IMR-90 (cell line): ENCODE results near the gene VEPH1. TPM values are rescaled to one million over a fixed set of nuclear protein-coding genes. Genes with fewer than 3 reads are reported as not detected.

Experiments
- ATAC-seq: fragments of 200-7000 bp; cut with Tn5 transposase; 2 replicates; pipeline ENCODE4 v1.9.1; 2020; ENCODE audit warnings: low read depth, mild to moderate bottlenecking, moderate library complexity
- BruUV-seq: library from RNA; stranded (reverse); fragments of 400-500 nt; replicated peaks from 2 replicates; lab custom pipeline; 2021; lab: Mats Ljungman, UMichigan
- CTCF ChIA-PET: fragments of 300-600 bp; formaldehyde crosslinking; extraction: SDS; loops from one replicate; lab custom pipeline; 2021; ENCODE audit warnings: antibody characterized with exemption; lab: Yijun Ruan, JAX
- POLR2A ChIA-PET: fragments of 300-600 bp; sonication (Branson Sonifier 250); formaldehyde crosslinking; loops from one replicate; lab custom pipeline; 2022; ENCODE audit warnings: antibody characterized with exemption; ENCODE audit not compliant: unreplicated experiment; lab: Charles Lee
- DNase-seq: peaks from one replicate; pipeline ENCODE4 v3.0.0; 2013
- H2AFZ ChIP-seq: replicated peaks from 2 replicates; pipeline ENCODE3; 2013; ENCODE audit warnings: low read length, mild to moderate bottlenecking; ENCODE audit not compliant: poor library complexity
- H2AK5ac ChIP-seq: 2 replicates; pipeline ENCODE4 v1.6.1; 2013; ENCODE audit warnings: low read depth, low read length, inconsistent platforms
- H2AK9ac ChIP-seq: replicated peaks from 2 replicates; pipeline ENCODE3; 2013; ENCODE audit warnings: mild to moderate bottlenecking, low read depth, low read length, moderate library complexity; ENCODE audit not compliant: poor library complexity
- H2BK120ac ChIP-seq: 2 replicates; pipeline ENCODE4 v1.6.1; 2013; ENCODE audit warnings: low read depth, low read length, inconsistent platforms
- H2BK15ac ChIP-seq: 3 replicates; pipeline ENCODE4 v1.6.1; 2013; ENCODE audit warnings: low read depth, low read length, inconsistent platforms
- H2BK20ac ChIP-seq: 2 replicates; pipeline ENCODE4 v1.6.1; 2013; ENCODE audit warnings: low read depth, mild to moderate bottlenecking, inconsistent platforms, low read length, moderate library complexity
- H2BK5ac ChIP-seq: 2 replicates; pipeline ENCODE4 v1.6.1; 2013; ENCODE audit warnings: mild to moderate bottlenecking, low read depth, low read length, inconsistent platforms; ENCODE audit not compliant: poor library complexity, severe bottlenecking
- H3K14ac ChIP-seq: replicated peaks from 2 replicates; pipeline ENCODE4 v1.6.1; 2013; ENCODE audit warnings: low read depth, low read length, inconsistent platforms
- H3K18ac ChIP-seq: 2 replicates; pipeline ENCODE4 v1.6.1; 2013; ENCODE audit warnings: low read depth, low read length, control low read depth
- H3K23ac ChIP-seq: 2 replicates; pipeline ENCODE4 v1.6.1; 2013; ENCODE audit warnings: low read depth, low read length, inconsistent platforms
- H3K27ac ChIP-seq: 2 replicates; pipeline ENCODE4 v1.5.1; 2013; ENCODE audit warnings: mild to moderate bottlenecking, control low read depth, low read length; ENCODE audit not compliant: insufficient read depth
- H3K27me3 ChIP-seq: 2 replicates; pipeline ENCODE4 v1.6.1; 2013; ENCODE audit warnings: low read length; ENCODE audit not compliant: control insufficient read depth, insufficient read depth
- H3K36me3 ChIP-seq: 2 replicates; pipeline ENCODE4 v1.6.1; 2013; ENCODE audit warnings: low read length, mixed read lengths; ENCODE audit not compliant: control insufficient read depth, insufficient read depth
- H3K4ac ChIP-seq: 2 replicates; pipeline ENCODE4 v1.6.1; 2013; ENCODE audit warnings: low read depth, low read length, inconsistent platforms
- H3K4me1 ChIP-seq: 2 replicates; pipeline ENCODE4 v1.6.1; 2013; ENCODE audit warnings: low read length, mixed read lengths; ENCODE audit not compliant: control insufficient read depth, insufficient read depth
- H3K4me2 ChIP-seq: 2 replicates; pipeline ENCODE4 v1.6.1; 2013; ENCODE audit warnings: low read depth, mild to moderate bottlenecking, control low read depth, low read length, moderate library complexity
- H3K4me3 ChIP-seq: 2 replicates; pipeline ENCODE4 v1.5.1; 2013; ENCODE audit warnings: low read depth, mild to moderate bottlenecking, control low read depth, low read length, moderate library complexity; ENCODE audit not compliant: insufficient read depth
- H3K56ac ChIP-seq: 2 replicates; pipeline ENCODE4 v1.6.1; 2013; ENCODE audit warnings: low read length, inconsistent platforms; ENCODE audit not compliant: insufficient read depth; ENCODE audit errors: extremely low read depth
- H3K79me1 ChIP-seq, 2 experiments: 2 replicates each; pipeline ENCODE4 v1.6.1; 2013; ENCODE audit warnings: low read length in 2 of 2, inconsistent platforms in 1 of 2, low read depth in 1 of 2
- H3K9ac ChIP-seq: 2 replicates; pipeline ENCODE4 v1.6.1; 2013; ENCODE audit warnings: low read depth, low read length, control low read depth
- H3K9me1 ChIP-seq: 2 replicates; pipeline ENCODE4 v1.6.1; 2013; ENCODE audit warnings: low read length, inconsistent platforms; ENCODE audit not compliant: insufficient read depth
- H3K9me3 ChIP-seq: 2 replicates; pipeline ENCODE4 v1.6.1; 2013; ENCODE audit warnings: low read length; ENCODE audit not compliant: control insufficient read depth, insufficient read depth
- H4K20me1 ChIP-seq: 2 replicates; pipeline ENCODE4 v1.6.1; 2013; ENCODE audit warnings: low read length, inconsistent platforms; ENCODE audit not compliant: insufficient read depth
- H4K5ac ChIP-seq: 2 replicates; pipeline ENCODE4 v1.6.1; 2013; ENCODE audit warnings: mild to moderate bottlenecking, low read depth, low read length, control low read depth
- H4K8ac ChIP-seq, 2 experiments: 2 replicates each; pipeline ENCODE4 v1.6.1; 2013; ENCODE audit warnings: low read depth in 2 of 2, low read length in 2 of 2, control low read depth in 1 of 2, inconsistent platforms in 1 of 2
- H4K91ac ChIP-seq: 2 replicates; pipeline ENCODE4 v1.6.1; 2013; ENCODE audit warnings: low read depth, low read length, inconsistent platforms; ENCODE audit not compliant: insufficient read depth
- BHLHE40 ChIP-seq: fragments of 150-350 bp; IDR thresholded peaks from 2 replicates; pipeline ENCODE4 v1.6.1; 2016; ENCODE audit warnings: mild to moderate bottlenecking, low read depth, low read length
- CEBPB ChIP-seq: IDR thresholded peaks from 2 replicates; pipeline ENCODE4 v1.6.1; 2012; ENCODE audit warnings: low read depth, low read length, improper control_type of control experiment
- CHD1 ChIP-seq: IDR thresholded peaks from 2 replicates; pipeline ENCODE4 v1.6.1; 2012; ENCODE audit warnings: low read depth, low read length, improper control_type of control experiment
- CTCF ChIP-seq: conservative IDR thresholded peaks from 2 replicates; pipeline ENCODE4 v1.5.1; 2012; ENCODE audit warnings: mild to moderate bottlenecking, low read depth, low read length, improper control_type of control experiment
- ELK1 ChIP-seq: fragments of 150-350 bp; IDR thresholded peaks from 2 replicates; pipeline ENCODE4 v1.6.1; 2016; ENCODE audit warnings: low read depth, mild to moderate bottlenecking, low read length, moderate library complexity, borderline replicate concordance
- FOS ChIP-seq: fragments of 150-350 bp; IDR thresholded peaks from 2 replicates; pipeline ENCODE4 v1.6.1; 2016; ENCODE audit warnings: low read depth, low read length
- MAFK ChIP-seq: IDR thresholded peaks from 2 replicates; pipeline ENCODE4 v1.6.1; 2012; ENCODE audit warnings: low read depth, low read length, improper control_type of control experiment
- MAZ ChIP-seq: IDR thresholded peaks from 2 replicates; pipeline ENCODE4 v1.6.1; 2012; ENCODE audit warnings: low read depth, mild to moderate bottlenecking, low read length, improper control_type of control experiment, moderate library complexity, borderline replicate concordance
- MXI1 ChIP-seq: IDR thresholded peaks from 2 replicates; pipeline ENCODE4 v1.6.1; 2012; ENCODE audit warnings: low read depth, mild to moderate bottlenecking, low read length, moderate library complexity, borderline replicate concordance
- NFE2L2 ChIP-seq: fragments of 150-350 bp; IDR thresholded peaks from 2 replicates; pipeline ENCODE4 v1.6.1; 2016; ENCODE audit warnings: low read depth, mild to moderate bottlenecking, low read length
- POLR2A ChIP-seq: IDR thresholded peaks from 2 replicates; pipeline ENCODE4 v1.6.1; 2012; ENCODE audit warnings: mild to moderate bottlenecking, low read depth, low read length
- RAD21 ChIP-seq: IDR thresholded peaks from 2 replicates; pipeline ENCODE4 v1.6.1; 2012; ENCODE audit warnings: low read length, improper control_type of control experiment
- RCOR1 ChIP-seq: IDR thresholded peaks from 2 replicates; pipeline ENCODE4 v1.6.1; 2012; ENCODE audit warnings: mild to moderate bottlenecking, low read length, improper control_type of control experiment; ENCODE audit not compliant: insufficient replicate concordance
- RFX5 ChIP-seq: IDR thresholded peaks from 2 replicates; pipeline ENCODE4 v1.8.0; 2012; ENCODE audit warnings: low read depth, mild to moderate bottlenecking, low read length, moderate library complexity
- SMC3 ChIP-seq: fragments of 150-350 bp; IDR thresholded peaks from 2 replicates; pipeline ENCODE4 v1.6.1; 2016; ENCODE audit warnings: low read depth, mild to moderate bottlenecking, antibody characterized with exemption, low read length, moderate library complexity
- WGBS, 2 experiments: methylation state at CpG; one replicate each; pipeline versions ENCODE4 v1.1.5 to v1.1.7; 2013; ENCODE audit warnings: missing lambda C conversion rate in 2 of 2; ENCODE audit not compliant: insufficient read length in 1 of 2; ENCODE audit errors: extremely low coverage in 2 of 2; 5-methylcytosine and 5-hydroxymethylcytosine counted together
- dilution Hi-C: fragments of 300-500 bp; cut with HindIII; formaldehyde crosslinking; loops from one replicate; pipeline ENCODE4 v1.14.3; 2018; ENCODE audit warnings: low sequenced_read_pairs; ENCODE audit not compliant: unreplicated experiment
- in situ Hi-C: fragments of 300-500 bp; cut with MboI; formaldehyde crosslinking; loops from 3 replicates; pipeline ENCODE4 v1.14.3; 2019; ENCODE audit warnings: low sequenced_read_pairs, inconsistent platforms, mixed read lengths
- intact Hi-C: fragments of 100-400 bp; cut with micrococcal nuclease; formaldehyde crosslinking; loops from 2 replicates; pipeline ENCODE4 v1.10.0; 2022
- polyA plus RNA-seq, 3 experiments: library from polyadenylated mRNA; depleted of rRNA; stranded (reverse); fragments of >200 nt; gene quantifications; 2 replicates each; pipeline ENCODE4 v1.2.3, GENCODE V29; 2012; ENCODE audit warnings: low replicate concordance in 1 of 3
- total RNA-seq: library from RNA; depleted of rRNA; stranded (reverse); fragments of >200 nt; gene quantifications from 2 replicates; pipeline ENCODE4 v1.2.3, GENCODE V29; 2012
- TF ChIP-seq, protein P1 (sequence below): fragments of 150-350 bp; IDR thresholded peaks from 2 replicates; pipeline ENCODE4 v1.6.1; 2017; ENCODE audit warnings: mild to moderate bottlenecking, antibody characterized with exemption, low read length, low read depth

The VEPH1 gene
- total and polyA plus RNA-seq, 2 of the 4 experiments (the other 2 are of a cell fraction) = 30.5 to 130 TPM

DNA sequence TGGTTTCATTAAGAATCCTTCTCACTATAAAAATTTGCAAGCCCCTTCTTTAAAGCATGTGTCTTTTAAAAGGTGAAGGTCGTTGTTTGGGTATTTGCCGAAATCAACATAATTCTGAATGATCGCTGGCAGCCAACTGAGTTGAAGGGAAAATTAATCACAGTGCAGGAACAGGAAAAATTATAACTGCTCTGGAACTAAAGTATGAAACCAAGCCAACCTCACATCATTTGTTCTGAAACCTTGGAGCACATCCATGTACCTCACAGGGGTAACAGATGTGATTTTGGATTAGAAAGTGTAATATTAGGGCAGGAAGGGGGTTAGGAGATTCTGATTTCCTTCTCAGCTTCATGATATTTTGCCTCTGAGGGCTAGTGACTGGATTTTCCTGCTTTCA is 118.7 kb downstream of the VEPH1 start:
- Histone ChIP-seq H3K4me2 (no peak overlapping the region), H4K5ac (no peak overlapping the region), H2BK5ac (no peak overlapping the region), H2AK5ac (no peak overlapping the region), H2BK15ac (0 out of 3 replicates have a peak overlapping the region, but pooled peaks have one; percentile 10), H3K36me3 (no peaks in the 10 kb centered on the region; the same call in 1 of the 2 replicates), H4K8ac (0 out of 4 replicates have a peak overlapping the region, but pooled peaks of 1 of the 2 experiments have one; percentile 13), H3K14ac (no peak overlapping the region), H3K18ac (no peak overlapping the region), H3K4me1 (peaks cover 3% of the 10 kb centered on the region), H3K27ac (no peak overlapping the region), H3K9ac (no peak overlapping the region), H4K20me1 (no peaks in the 10 kb centered on the region), H2BK20ac (peak overlapping the region; percentile 51), H2BK120ac (no peak overlapping the region), H3K9me3 (no peaks in the 10 kb centered on the region), H3K27me3 (no peaks in the 10 kb centered on the region), H3K23ac (no peak overlapping the region), H3K9me1 (no peaks in the 10 kb centered on the region), H2AFZ (no peak overlapping the region), H4K91ac (no peak overlapping the region), H3K4me3 (no peak overlapping the region), H3K79me1 (no peaks in the 10 kb centered on the region), H3K56ac (no peak overlapping the region), H2AK9ac (no peak overlapping the region), H3K4ac (no peak overlapping the region)
- ChIA-PET CTCF (no interaction called here), POLR2A (no interaction called here)
- DNase-seq (no peak), ATAC-seq (no peak)
- WGBS, 2 experiments = no CpG with 5 or more reads among the region's 3 CpGs
- intact Hi-C loops = no loop called here
- in situ Hi-C loops = no loop called here
- dilution Hi-C loops = no loop called here
- TF ChIP-seq MAZ = no peak
- TF ChIP-seq MXI1 = no peak
- TF ChIP-seq BHLHE40 = no peak
- TF ChIP-seq CEBPB = no peak
- TF ChIP-seq RCOR1 = no peak
- TF ChIP-seq, protein P1, sequence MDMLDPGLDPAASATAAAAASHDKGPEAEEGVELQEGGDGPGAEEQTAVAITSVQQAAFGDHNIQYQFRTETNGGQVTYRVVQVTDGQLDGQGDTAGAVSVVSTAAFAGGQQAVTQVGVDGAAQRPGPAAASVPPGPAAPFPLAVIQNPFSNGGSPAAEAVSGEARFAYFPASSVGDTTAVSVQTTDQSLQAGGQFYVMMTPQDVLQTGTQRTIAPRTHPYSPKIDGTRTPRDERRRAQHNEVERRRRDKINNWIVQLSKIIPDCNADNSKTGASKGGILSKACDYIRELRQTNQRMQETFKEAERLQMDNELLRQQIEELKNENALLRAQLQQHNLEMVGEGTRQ = no peak
- TF ChIP-seq ELK1 = no peak
- no peak for TF ChIP-seq MAFK
- TF ChIP-seq POLR2A = no peak
- no peak for TF ChIP-seq FOS
- no peak for TF ChIP-seq RFX5
- TF ChIP-seq NFE2L2 = no peak
- no peak for TF ChIP-seq RAD21
- TF ChIP-seq CHD1 = no peak
- no peak for TF ChIP-seq CTCF
- no peak for TF ChIP-seq SMC3
- no TSS peak for BruUV-seq
